Measurements from ENCODE around the gene IFITM1. TPM values are rescaled to one million over a fixed set of nuclear protein-coding genes. Genes with fewer than 3 reads are reported as not detected.

The IFITM1 gene
- 0.31 to 0.56 TPM (median 0.55 TPM) in 5 replicates for total RNA-seq (2022; extraction: Qiagen RNA extraction; ENCODE audit: low read depth)

DNA sequence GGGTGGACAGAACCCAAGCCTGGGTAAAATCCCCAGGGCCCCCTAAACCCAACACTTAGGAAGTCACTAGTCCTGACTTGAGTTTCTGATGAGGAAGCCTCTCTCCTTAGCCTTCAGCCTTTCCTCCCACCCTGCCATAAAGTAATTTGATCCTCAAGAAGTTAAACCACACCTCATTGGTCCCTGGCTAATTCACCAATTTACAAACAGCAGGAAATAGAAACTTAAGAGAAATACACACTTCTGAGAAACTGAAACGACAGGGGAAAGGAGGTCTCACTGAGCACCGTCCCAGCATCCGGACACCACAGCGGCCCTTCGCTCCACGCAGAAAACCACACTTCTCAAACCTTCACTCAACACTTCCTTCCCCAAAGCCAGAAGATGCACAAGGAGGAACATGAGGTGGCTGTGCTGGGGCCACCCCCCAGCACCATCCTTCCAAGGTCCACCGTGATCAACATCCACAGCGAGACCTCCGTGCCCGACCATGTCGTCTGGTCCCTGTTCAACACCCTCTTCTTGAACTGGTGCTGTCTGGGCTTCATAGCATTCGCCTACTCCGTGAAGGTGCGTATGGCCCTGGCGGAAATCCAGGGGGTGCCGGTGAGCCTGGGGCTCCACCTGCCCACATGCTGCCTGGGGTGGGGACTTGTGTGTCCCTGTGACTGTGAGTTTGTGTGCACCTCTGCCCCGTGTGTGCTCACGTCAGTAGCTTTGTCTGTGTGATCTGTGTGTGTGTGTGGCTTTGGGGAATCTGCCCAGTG is at the start of gene IFITM1:
Gene IFITM1 (plus strand): TSS at position 254 of the 767 bp plus-strand sequence. CDS start 131 bp downstream, at position 385.

DNA sequence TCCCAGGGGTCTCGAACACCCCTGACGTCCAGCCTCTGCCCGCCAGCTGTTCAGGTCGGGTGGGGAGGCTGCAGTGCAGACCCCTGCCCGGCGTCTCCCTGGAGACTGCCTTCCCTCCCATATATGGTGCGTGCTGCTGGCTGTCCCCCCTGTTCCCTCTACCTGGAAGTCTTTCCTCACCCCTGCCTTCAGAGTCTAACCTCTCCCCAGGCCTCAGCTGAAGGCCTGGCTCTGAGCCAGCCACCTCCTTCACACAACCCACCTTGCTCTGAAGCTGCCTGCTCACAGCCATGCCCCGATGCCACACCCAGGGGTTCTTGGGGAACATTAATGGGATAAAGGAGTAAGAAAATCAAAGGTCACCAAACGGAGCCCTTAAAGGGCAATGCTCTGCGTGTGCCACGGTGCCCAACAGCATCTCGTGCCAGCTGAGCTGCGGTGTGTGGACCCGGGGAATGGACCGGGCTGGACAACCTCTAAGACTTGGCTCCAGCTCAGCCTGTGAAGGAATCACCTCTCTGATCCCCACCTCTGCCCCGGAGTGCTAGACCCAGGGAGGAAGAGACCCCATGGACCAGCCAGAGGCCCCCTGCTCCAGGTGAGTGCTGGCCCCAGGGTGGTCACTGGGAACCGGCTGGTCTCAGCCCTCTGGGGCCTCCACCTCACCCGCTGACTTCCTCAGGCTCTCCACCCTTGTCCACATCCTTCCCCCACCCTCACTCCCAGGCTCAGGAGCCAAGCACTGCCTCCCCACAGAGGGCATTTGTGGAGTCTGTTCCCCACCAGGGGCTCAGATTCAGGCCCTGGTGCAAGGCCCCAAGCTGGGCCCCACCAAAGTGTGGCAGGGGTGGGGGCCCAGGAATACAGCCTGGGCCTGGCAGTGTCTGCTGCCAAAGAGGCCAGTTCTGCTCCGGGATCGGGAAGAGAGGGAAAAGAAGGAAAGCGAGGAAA is 35.6 kb upstream of the IFITM1 start, which contains the start of gene NLRP6:
Gene NLRP6 (plus strand): TSS at position 407 of the 951 bp plus-strand sequence. CDS start 163 bp downstream, at position 570.

DNA sequence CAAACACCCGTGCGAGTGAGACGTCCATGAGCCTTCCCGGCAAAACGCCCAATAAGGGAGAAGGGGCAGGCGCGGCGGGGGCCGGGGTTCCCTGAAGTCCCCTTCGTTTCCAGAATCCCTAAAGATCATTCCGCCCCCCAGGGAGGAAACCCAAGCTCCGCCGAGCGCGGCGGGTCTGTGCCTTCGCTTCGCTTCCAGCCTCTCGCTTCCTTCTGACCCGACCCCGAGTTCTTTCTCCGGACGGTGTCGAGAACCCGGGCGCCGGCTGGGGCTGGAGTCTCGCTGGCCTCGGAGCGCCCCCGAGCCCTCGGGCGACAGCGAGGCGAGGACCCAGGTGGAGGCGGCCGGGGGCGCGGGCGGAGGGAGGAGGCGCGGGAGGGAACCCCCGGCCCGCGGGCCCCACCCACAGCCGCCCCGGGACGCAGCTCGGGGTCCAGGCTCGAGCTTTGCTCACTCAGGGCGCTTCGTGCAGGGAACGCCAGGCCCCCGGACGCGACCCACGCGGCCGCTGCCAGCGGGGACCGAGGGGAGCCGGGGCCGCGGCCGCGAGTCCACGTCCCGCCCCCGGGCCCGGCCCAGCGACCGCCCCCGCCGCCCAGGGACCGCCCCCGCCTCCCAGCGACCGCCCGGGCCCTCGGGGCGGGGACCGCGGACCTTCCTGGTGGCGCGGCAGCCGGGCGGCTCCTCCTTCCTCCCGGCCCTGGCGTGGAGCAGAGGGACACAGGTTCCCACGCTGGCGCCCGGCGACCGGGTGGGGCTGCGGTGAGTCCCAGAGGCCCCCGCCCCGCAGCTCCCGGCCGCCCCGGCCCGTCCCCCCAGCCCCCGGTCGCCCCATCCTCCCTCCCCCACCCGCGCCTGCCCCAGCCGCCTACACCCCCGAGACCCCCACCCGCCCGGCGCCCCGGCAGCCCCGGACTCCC is 25.1 kb upstream of the IFITM1 start, which contains the start of gene PGGHG:
Gene PGGHG (plus strand): TSS at position 649 of the 920 bp plus-strand sequence. CDS start 691 bp downstream, outside the sequence.

DNA sequence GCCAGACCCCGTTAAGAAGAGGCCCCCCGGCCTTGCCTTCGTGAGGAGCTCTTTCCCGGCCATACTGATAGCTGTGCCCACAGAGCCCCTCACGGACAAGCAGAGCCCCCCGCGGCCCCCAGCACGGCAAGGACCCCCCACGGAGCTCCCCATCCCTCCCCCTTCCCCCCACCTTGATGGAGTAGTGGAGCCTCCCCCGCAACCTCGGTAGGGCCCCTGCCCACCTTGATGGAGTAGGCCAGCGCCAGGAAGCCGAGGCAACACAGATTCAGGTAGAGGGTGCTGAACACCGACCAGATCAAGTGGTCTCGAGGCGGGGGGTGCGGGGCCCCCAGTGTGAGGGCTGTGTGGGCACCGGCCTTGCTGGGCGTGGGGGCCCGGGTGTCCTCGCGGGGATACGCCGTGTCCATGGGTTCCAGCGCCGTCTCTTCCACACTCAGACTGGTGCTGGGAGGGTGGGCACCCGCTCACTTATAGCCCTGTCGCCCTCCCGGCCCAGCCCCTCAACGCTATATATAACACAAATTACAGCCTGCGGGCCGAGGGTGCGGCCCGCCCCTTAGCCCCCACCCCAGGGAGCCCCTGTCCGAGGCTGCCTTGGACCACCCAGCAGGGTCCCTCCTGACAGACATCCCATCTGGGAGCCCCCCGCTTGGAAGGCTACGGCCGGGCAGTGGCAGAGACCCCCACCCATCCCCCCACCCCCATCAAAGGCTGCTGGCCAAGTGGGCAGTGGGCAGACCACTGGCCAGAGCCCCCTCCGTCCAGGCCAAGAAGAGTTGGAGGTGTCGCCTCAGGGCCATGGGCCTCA is 14.6 kb upstream of the IFITM1 start, which contains the start of gene IFITM5:
Gene IFITM5 (minus strand): TSS at position 446 of the 811 bp plus-strand sequence. CDS start 36 bp downstream, at position 410.

DNA sequence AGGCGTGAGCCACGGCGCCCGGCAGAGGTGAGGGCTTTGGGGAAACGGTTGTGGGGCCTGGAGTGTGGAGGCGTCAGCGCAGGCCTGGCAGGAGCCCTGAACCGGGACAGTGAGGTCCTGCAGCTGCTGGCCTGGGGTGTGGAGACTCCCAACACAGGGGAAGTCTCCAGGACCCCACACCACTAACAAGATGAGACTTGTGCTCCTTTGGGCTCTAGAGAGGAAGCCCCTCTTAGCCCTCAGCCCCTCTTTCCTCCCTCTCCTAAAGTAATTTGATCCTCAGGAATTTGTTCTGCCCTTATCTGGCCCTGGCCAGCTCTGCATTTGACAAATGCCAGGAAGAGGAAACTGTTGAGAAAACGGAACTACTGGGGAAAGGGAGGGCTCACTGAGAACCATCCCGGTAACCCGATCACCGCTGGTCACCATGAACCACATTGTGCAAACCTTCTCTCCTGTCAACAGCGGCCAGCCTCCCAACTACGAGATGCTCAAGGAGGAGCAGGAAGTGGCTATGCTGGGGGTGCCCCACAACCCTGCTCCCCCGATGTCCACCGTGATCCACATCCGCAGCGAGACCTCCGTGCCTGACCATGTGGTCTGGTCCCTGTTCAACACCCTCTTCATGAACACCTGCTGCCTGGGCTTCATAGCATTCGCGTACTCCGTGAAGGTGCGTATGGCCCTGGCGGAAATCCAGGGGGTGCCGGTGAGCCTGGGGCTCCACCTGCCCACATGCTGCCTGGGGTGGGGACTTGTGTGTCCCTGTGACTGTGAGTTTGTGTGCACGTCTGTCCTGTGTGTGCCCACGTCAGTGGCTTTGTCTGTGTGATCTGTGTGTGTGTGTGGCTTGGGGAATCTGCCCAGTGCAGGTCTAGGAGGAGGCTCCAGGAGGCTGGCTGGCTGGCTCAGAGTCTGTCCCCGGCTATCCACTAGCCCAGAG is 5.8 kb upstream of the IFITM1 start, which contains the start of gene IFITM2:
Gene IFITM2 (plus strand): TSS at position 51 of the 943 bp plus-strand sequence. CDS start 377 bp downstream, at position 428.

Other genes starting within 250 kb of the IFITM1 start
- not detected in 5 replicates for gene SCGB1C1, start 121.0 kb upstream of the IFITM1 start, total RNA-seq (2022; extraction: Qiagen RNA extraction; ENCODE audit: low read depth)
- gene BET1L, start 106.6 kb upstream of the IFITM1 start, total RNA-seq (2022; extraction: Qiagen RNA extraction; ENCODE audit: low read depth): 42.8 to 49.0 TPM (median 47.3 TPM) in 5 replicates
- gene RIC8A, start 106.3 kb upstream of the IFITM1 start, total RNA-seq (2022; extraction: Qiagen RNA extraction; ENCODE audit: low read depth): 110 to 125 TPM (median 117 TPM) in 5 replicates
- gene SIRT3, start 77.7 kb upstream of the IFITM1 start, total RNA-seq (2022; extraction: Qiagen RNA extraction; ENCODE audit: low read depth): 19.2 to 22.3 TPM (median 21.1 TPM) in 5 replicates
- gene PSMD13, start 77.1 kb upstream of the IFITM1 start, total RNA-seq (2022; extraction: Qiagen RNA extraction; ENCODE audit: low read depth): 165 to 200 TPM (median 177 TPM) in 5 replicates
- 0.08 TPM in 1 of 5 replicates, not detected in the others for gene NLRP6, start 35.6 kb upstream of the IFITM1 start, total RNA-seq (2022; extraction: Qiagen RNA extraction; ENCODE audit: low read depth)
- gene PGGHG, start 24.9 kb upstream of the IFITM1 start, total RNA-seq (2022; extraction: Qiagen RNA extraction; ENCODE audit: low read depth): 6.1 to 12.3 TPM (median 11.0 TPM) in 5 replicates
- gene IFITM5, start 14.5 kb upstream of the IFITM1 start, total RNA-seq (2022; extraction: Qiagen RNA extraction; ENCODE audit: low read depth): not detected in 5 replicates
- gene IFITM2, start 6.2 kb upstream of the IFITM1 start, total RNA-seq (2022; extraction: Qiagen RNA extraction; ENCODE audit: low read depth): 58.0 to 65.0 TPM (median 60.1 TPM) in 5 replicates
- gene IFITM3, start 6.8 kb downstream of the IFITM1 start, total RNA-seq (2022; extraction: Qiagen RNA extraction; ENCODE audit: low read depth): 19.5 to 36.0 TPM (median 30.9 TPM) in 5 replicates
- gene B4GALNT4, start 55.5 kb downstream of the IFITM1 start, total RNA-seq (2022; extraction: Qiagen RNA extraction; ENCODE audit: low read depth): 9.3 to 21.2 TPM (median 16.6 TPM) in 5 replicates
- 29.9 to 39.9 TPM (median 38.6 TPM) in 5 replicates for gene PKP3, start 80.2 kb downstream of the IFITM1 start, total RNA-seq (2022; extraction: Qiagen RNA extraction; ENCODE audit: low read depth)
- 60.4 to 93.3 TPM (median 87.7 TPM) in 5 replicates for gene SIGIRR, start 101.0 kb downstream of the IFITM1 start, total RNA-seq (2022; extraction: Qiagen RNA extraction; ENCODE audit: low read depth)
- 0.72 to 1.2 TPM (median 0.88 TPM) in 5 replicates for gene ANO9, start 128.0 kb downstream of the IFITM1 start, total RNA-seq (2022; extraction: Qiagen RNA extraction; ENCODE audit: low read depth)
- 33.8 to 46.7 TPM (median 44.8 TPM) in 5 replicates for gene PTDSS2, start 136.2 kb downstream of the IFITM1 start, total RNA-seq (2022; extraction: Qiagen RNA extraction; ENCODE audit: low read depth)
- gene RNH1, start 193.2 kb downstream of the IFITM1 start, total RNA-seq (2022; extraction: Qiagen RNA extraction; ENCODE audit: low read depth): 134 to 192 TPM (median 169 TPM) in 5 replicates
- 108 to 168 TPM (median 150 TPM) in 5 replicates for gene HRAS, start 221.5 kb downstream of the IFITM1 start, total RNA-seq (2022; extraction: Qiagen RNA extraction; ENCODE audit: low read depth)
- gene LRRC56, start 223.5 kb downstream of the IFITM1 start, total RNA-seq (2022; extraction: Qiagen RNA extraction; ENCODE audit: low read depth): 0.54 to 0.97 TPM (median 0.77 TPM) in 5 replicates
- gene LMNTD2, start 246.7 kb downstream of the IFITM1 start, total RNA-seq (2022; extraction: Qiagen RNA extraction; ENCODE audit: low read depth): 1.9 to 3.0 TPM (median 2.3 TPM) in 5 replicates
- 45.1 to 53.1 TPM (median 51.9 TPM) in 5 replicates for gene RASSF7, start 246.9 kb downstream of the IFITM1 start, total RNA-seq (2022; extraction: Qiagen RNA extraction; ENCODE audit: low read depth)

Measured in A549 treated with GW870086 at 1 μM for 4 hours (cell line).